ENCODE results near the gene SRGAP1. TPM values are rescaled to one million over a fixed set of nuclear protein-coding genes. Genes with fewer than 3 reads are reported as not detected.

The SRGAP1 gene
- total RNA-seq, 4 donors from 2014 or later: 7.6 to 17.5 (median 14.6) TPM

DNA sequence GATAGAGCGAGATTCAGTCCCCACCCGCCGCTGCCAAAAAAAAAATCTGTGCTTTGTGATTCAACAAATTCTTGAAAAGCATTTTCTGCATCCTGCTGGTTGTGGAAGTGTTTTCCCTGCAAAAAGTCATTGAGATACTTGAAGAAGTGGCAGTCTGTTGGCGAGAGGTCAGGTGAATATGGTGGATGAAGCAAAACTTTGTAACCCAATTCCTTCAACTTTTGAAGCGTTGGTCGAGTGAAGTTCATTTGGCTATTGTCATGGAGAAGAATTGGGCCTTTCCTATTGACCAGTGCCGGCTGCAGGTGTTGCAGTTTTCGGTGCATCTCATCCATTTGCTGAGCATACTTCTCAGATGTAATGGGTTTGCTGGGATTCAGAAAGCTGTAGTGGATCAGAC, 20.9 kb downstream of the SRGAP1 start:
- WGBS: 97% methylated on average over 8 of the region's 8 CpGs
- Histone ChIP-seq H3K27me3 (no peaks in the 10 kb centered on the region), H3K27ac (replicated peaks in 1 of 4) (no peak overlapping the region), H3K36me3 (no peaks in the 10 kb centered on the region), H3K9me3 (no peaks in the 10 kb centered on the region), H3K4me3 (no peak overlapping the region), H3K4me1 (peaks cover 9 to 27% (median 26%) of the 10 kb centered on the region in 4 donors)
- TF ChIP-seq POLR2A (IDR thresholded peaks at IDR 0.05; ENCODE audit: low read depth): no peak
- TF ChIP-seq CTCF (IDR thresholded peaks at IDR 0.05): no peak
- TF ChIP-seq POLR2AphosphoS5 (IDR thresholded peaks at IDR 0.05): no peak
- no peak for TF ChIP-seq EP300 (IDR thresholded peaks at IDR 0.05)
- DNase-seq (ENCODE audit: extremely low spot score): peak; percentile 72
- intact Hi-C loops (cut with DNase I): no loop called here

DNA sequence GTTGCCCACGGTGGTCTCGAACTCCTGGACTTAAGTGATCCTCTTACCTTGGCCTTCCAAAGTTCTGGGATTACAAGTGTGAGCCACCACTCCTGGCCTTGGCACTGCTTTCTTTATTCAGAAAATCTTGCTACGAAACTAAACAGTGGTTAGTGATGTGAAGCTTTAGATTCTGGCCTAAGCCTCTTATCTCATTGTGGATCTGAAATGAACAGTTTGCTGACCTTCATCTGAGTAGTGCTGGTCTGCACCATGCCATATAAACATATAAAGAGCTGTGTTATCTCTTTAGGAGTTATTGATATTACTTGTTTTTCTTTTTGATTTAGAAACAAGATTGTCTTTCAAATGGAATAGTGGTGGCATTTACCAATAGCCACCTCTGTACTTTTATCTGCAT, 22.6 kb downstream of the SRGAP1 start:
- DNase-seq (ENCODE audit: extremely low spot score): no peak
- intact Hi-C loops (cut with DNase I): no loop called here
- no peaks in the 10 kb centered on the region for H3K27me3 ChIP-seq
- H3K4me3 ChIP-seq: no peak overlapping the region
- TF ChIP-seq POLR2A (IDR thresholded peaks at IDR 0.05; ENCODE audit: low read depth): no peak
- no peak for TF ChIP-seq POLR2AphosphoS5 (IDR thresholded peaks at IDR 0.05)
- no peak for TF ChIP-seq EP300 (IDR thresholded peaks at IDR 0.05)
- TF ChIP-seq CTCF (IDR thresholded peaks at IDR 0.05): no peak
- H3K9me3 ChIP-seq: no peaks in the 10 kb centered on the region
- H3K4me1 ChIP-seq: peaks cover 9 to 23% (median 21%) of the 10 kb centered on the region in 4 donors
- H3K27ac ChIP-seq (replicated peaks in 1 of 4): no peak overlapping the region
- 100% methylated on average over 3 of the region's 3 CpGs for WGBS
- H3K36me3 ChIP-seq: no peaks in the 10 kb centered on the region

- Histone ChIP-seq H3K9me3 (no peaks in the 10 kb centered on the region), H3K4me1 (peaks cover 0 to 4% (median 2%) of the 10 kb centered on the region in 4 donors), H3K27ac (replicated peaks in 1 of 4) (no peak overlapping the region), H3K4me3 (no peak overlapping the region), H3K27me3 (no peaks in the 10 kb centered on the region), H3K36me3 (no peaks in the 10 kb centered on the region)
- 100% methylated on average over 1 of the region's 1 CpG for WGBS
- DNase-seq (ENCODE audit: extremely low spot score): no peak
- no peak for TF ChIP-seq EP300 (IDR thresholded peaks at IDR 0.05)
- TF ChIP-seq POLR2A (IDR thresholded peaks at IDR 0.05; ENCODE audit: low read depth): no peak
- TF ChIP-seq POLR2AphosphoS5 (IDR thresholded peaks at IDR 0.05): no peak
- TF ChIP-seq CTCF (IDR thresholded peaks at IDR 0.05): no peak
- intact Hi-C loops (cut with DNase I): no loop called here
Observed at GRCh38 chr12:63869656-63870055, 25.2 kb downstream of the SRGAP1 start.

DNA sequence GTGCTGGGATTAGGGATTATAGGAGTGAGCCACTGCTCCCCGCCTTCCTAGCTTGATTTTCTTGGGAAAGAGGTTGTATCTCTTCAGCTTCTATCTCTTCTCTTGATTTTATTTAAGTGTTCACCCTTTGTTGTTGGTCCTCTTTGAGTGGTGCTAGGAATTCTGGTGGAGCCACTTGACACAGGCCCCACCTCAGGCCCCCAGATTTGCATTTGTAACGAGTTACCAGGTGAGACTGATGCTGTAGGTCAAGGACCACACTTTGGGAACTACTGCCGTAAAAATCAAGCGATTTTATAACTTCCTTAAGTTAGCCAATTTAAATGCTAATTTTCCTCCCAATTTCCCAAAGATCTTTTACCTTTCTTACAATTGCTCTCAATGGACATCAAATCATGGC, 26.3 kb downstream of the SRGAP1 start:
- Histone ChIP-seq H3K27me3 (no peaks in the 10 kb centered on the region), H3K36me3 (no peaks in the 10 kb centered on the region), H3K27ac (replicated peaks in 1 of 4) (no peak overlapping the region), H3K4me3 (no peak overlapping the region), H3K4me1 (peaks cover 3 to 13% (median 6%) of the 10 kb centered on the region in 4 donors), H3K9me3 (no peaks in the 10 kb centered on the region)
- no peak for TF ChIP-seq POLR2AphosphoS5 (IDR thresholded peaks at IDR 0.05)
- TF ChIP-seq POLR2A (IDR thresholded peaks at IDR 0.05; ENCODE audit: low read depth): no peak
- TF ChIP-seq EP300 (IDR thresholded peaks at IDR 0.05): no peak
- no peak for TF ChIP-seq CTCF (IDR thresholded peaks at IDR 0.05)
- intact Hi-C loops (cut with DNase I): no loop called here
- DNase-seq (ENCODE audit: extremely low spot score): no peak
- WGBS: 75% methylated on average over 4 of the region's 4 CpGs

DNA sequence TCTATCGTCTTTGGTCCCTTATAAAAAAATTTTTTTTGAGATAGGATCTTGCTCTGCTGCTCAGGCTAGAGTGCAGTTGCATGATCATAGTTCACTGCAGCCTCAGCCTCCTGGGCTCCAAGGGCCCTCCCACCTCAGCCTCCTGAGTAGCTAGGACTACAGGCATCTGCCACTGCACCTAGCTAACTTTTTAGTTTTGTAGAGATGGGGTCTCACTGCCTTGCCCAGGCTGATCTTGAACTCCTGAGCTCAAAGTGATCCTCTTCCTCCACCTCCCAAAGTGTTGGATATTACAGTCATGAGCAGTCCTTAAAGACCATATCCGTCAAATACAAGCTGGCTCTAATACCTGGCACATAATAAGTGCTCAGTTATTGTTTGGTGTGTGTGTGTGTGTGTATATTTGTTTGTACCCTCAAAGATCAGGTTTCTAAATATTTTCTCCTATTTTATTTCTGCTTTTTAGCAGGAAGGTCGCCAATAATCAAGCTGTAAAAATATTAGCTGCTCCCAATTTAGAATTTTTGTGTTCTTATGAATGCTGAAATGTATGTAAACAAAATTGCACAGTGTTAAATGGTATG, 30.5 kb downstream of the SRGAP1 start:
- no peak for DNase-seq (ENCODE audit: extremely low spot score)
- H3K27ac ChIP-seq (replicated peaks in 1 of 4): no peak overlapping the region
- peaks cover 0 to 10% (median 6%) of the 10 kb centered on the region in 4 donors for H3K4me1 ChIP-seq
- H3K36me3 ChIP-seq: no peaks in the 10 kb centered on the region
- H3K4me3 ChIP-seq: no peak overlapping the region
- TF ChIP-seq POLR2AphosphoS5 (IDR thresholded peaks at IDR 0.05) (no peak), EP300 (IDR thresholded peaks at IDR 0.05) (no peak), POLR2A (IDR thresholded peaks at IDR 0.05; ENCODE audit: low read depth) (no peak), CTCF (IDR thresholded peaks at IDR 0.05) (no peak)
- WGBS: 88% methylated on average over 3 of the region's 3 CpGs
- no peaks in the 10 kb centered on the region for H3K27me3 ChIP-seq
- H3K9me3 ChIP-seq: no peaks in the 10 kb centered on the region
- intact Hi-C loops (cut with DNase I): no loop called here
